Panc1 (cell line): ENCODE data around the gene BTK. TPM values are rescaled to one million over a fixed set of nuclear protein-coding genes. Genes with fewer than 3 reads are reported as not detected.

Experiments
- ATAC-seq: fragments of 200-7000 bp; cut with Tn5 transposase; 2 replicates; pipeline ENCODE4 v1.9.1; 2020; ENCODE audit warnings: mild to moderate bottlenecking, moderate library complexity
- BruUV-seq: library from RNA; stranded (reverse); fragments of 400-500 nt; replicated peaks from 2 replicates; lab custom pipeline; 2021; lab: Mats Ljungman, UMichigan
- CTCF ChIA-PET: fragments of 300-600 bp; sonication (Branson Sonifier 250); formaldehyde crosslinking; loops from one replicate; lab custom pipeline; 2022; ENCODE audit warnings: antibody characterized with exemption; lab: Charles Lee
- POLR2A ChIA-PET: fragments of 300-600 bp; sonication (Branson Sonifier 250); formaldehyde crosslinking; loops from one replicate; lab custom pipeline; 2022; ENCODE audit warnings: antibody characterized with exemption; lab: Charles Lee
- DNase-seq: peaks from one replicate; pipeline ENCODE4 v3.0.0-alpha.2; 2010; ENCODE audit warnings: low read depth, low spot score
- H3K27ac ChIP-seq: 2 replicates; pipeline ENCODE4 v1.5.1; 2011; ENCODE audit warnings: mild to moderate bottlenecking, low read length, inconsistent platforms
- H3K27me3 ChIP-seq: fragments of 200-500 bp; sonication (Bioruptor generic); 2 replicates; pipeline ENCODE4 v1.6.0; 2014; ENCODE audit warnings: low read length, inconsistent platforms; ENCODE audit not compliant: control insufficient read depth, insufficient read depth
- H3K36me3 ChIP-seq: fragments of 200-500 bp; sonication (Bioruptor generic); 2 replicates; pipeline ENCODE4 v1.5.1; 2014; ENCODE audit warnings: inconsistent platforms, mild to moderate bottlenecking, low read length, moderate library complexity; ENCODE audit not compliant: control insufficient read depth, insufficient read depth
- H3K4me1 ChIP-seq: 2 replicates; pipeline ENCODE4 v1.5.1; 2011; ENCODE audit warnings: inconsistent platforms, mild to moderate bottlenecking, low read length, moderate library complexity; ENCODE audit not compliant: control insufficient read depth, insufficient read depth
- H3K4me3 ChIP-seq, 2 experiments: 2 replicates each; pipeline ENCODE4 v1.5.1; 2011 to 2012; ENCODE audit warnings: low read depth in 2 of 2, low read length in 2 of 2, mild to moderate bottlenecking in 2 of 2, inconsistent platforms in 1 of 2, moderate library complexity in 1 of 2
- H3K9me3 ChIP-seq: fragments of 200-500 bp; sonication (Bioruptor generic); 2 replicates; pipeline ENCODE4 v1.5.1; 2014; ENCODE audit warnings: low read depth, mild to moderate bottlenecking, inconsistent platforms, low read length, moderate library complexity; ENCODE audit not compliant: control insufficient read depth, insufficient read depth
- CTCF ChIP-seq: fragments of 450-650 bp; IDR thresholded peaks from 2 replicates; pipeline ENCODE4 v1.5.1; 2017; ENCODE audit warnings: mild to moderate bottlenecking
- POLR2AphosphoS5 ChIP-seq: IDR thresholded peaks from 2 replicates; pipeline ENCODE4 v1.6.1; 2012; ENCODE audit warnings: mild to moderate bottlenecking, low read depth, low read length, moderate library complexity
- SIN3A ChIP-seq: IDR thresholded peaks from 2 replicates; pipeline ENCODE4 v1.6.1; 2012; ENCODE audit warnings: low read depth, mild to moderate bottlenecking, low read length, moderate library complexity, borderline replicate concordance; ENCODE audit not compliant: insufficient read depth
- TCF7L2 ChIP-seq: IDR thresholded peaks from 2 replicates; pipeline ENCODE4 v1.6.1; 2011; ENCODE audit warnings: mild to moderate bottlenecking, low read depth, low read length, inconsistent platforms
- in situ Hi-C: cut with HindIII; loops from 2 replicates; pipeline ENCODE4 v1.10.0; 2016; ENCODE audit warnings: low sequenced_read_pairs, low pct_unique_long_range_greater_than_20kb
- intact Hi-C: fragments of 100-400 bp; cut with micrococcal nuclease; formaldehyde crosslinking; loops from one replicate; pipeline ENCODE4 v1.10.0; 2022; ENCODE audit not compliant: unreplicated experiment
- total RNA-seq: library from RNA; stranded (reverse); gene quantifications from one replicate; pipeline ENCODE4 v1.2.1, GENCODE V29; 2021; ENCODE audit not compliant: unreplicated experiment
- TF ChIP-seq, protein P1 (sequence below), 2 experiments: IDR thresholded peaks; 2 replicates each; pipeline ENCODE4 v1.6.1; 2011 to 2012; ENCODE audit warnings: low read depth in 2 of 2, control low read depth in 1 of 2, low read length in 1 of 2, mild to moderate bottlenecking in 1 of 2, moderate library complexity in 1 of 2; ENCODE audit not compliant: insufficient read depth in 1 of 2

Gene BTK
- total RNA-seq, 1 experiment from 2014 or later: not detected

- ATAC-seq: peak; percentile 67
- Histone ChIP-seq H3K27me3 (no peaks in the 10 kb centered on the region), H3K4me1 (peaks cover 16% of the 10 kb centered on the region), H3K36me3 (peaks cover 12% of the 10 kb centered on the region), H3K9me3 (no peaks in the 10 kb centered on the region), H3K4me3 (no peak overlapping the region), H3K27ac (peak overlapping the region; percentile 77)
- POLR2A ChIA-PET: no interaction called here
- TF ChIP-seq CTCF (peak; percentile 82), TCF7L2 (no peak), POLR2AphosphoS5 (peak; percentile 55; the same call in 1 of the 2 replicates), SIN3A (no peak)
- TF ChIP-seq, protein P1, sequence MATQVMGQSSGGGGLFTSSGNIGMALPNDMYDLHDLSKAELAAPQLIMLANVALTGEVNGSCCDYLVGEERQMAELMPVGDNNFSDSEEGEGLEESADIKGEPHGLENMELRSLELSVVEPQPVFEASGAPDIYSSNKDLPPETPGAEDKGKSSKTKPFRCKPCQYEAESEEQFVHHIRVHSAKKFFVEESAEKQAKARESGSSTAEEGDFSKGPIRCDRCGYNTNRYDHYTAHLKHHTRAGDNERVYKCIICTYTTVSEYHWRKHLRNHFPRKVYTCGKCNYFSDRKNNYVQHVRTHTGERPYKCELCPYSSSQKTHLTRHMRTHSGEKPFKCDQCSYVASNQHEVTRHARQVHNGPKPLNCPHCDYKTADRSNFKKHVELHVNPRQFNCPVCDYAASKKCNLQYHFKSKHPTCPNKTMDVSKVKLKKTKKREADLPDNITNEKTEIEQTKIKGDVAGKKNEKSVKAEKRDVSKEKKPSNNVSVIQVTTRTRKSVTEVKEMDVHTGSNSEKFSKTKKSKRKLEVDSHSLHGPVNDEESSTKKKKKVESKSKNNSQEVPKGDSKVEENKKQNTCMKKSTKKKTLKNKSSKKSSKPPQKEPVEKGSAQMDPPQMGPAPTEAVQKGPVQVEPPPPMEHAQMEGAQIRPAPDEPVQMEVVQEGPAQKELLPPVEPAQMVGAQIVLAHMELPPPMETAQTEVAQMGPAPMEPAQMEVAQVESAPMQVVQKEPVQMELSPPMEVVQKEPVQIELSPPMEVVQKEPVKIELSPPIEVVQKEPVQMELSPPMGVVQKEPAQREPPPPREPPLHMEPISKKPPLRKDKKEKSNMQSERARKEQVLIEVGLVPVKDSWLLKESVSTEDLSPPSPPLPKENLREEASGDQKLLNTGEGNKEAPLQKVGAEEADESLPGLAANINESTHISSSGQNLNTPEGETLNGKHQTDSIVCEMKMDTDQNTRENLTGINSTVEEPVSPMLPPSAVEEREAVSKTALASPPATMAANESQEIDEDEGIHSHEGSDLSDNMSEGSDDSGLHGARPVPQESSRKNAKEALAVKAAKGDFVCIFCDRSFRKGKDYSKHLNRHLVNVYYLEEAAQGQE (IDR thresholded peaks at IDR 0.05; ENCODE audit: insufficient read depth in 1 of 2, low read depth in 2 of 2, low read length in 1 of 2): no peak
- no TSS peak for BruUV-seq
- in situ Hi-C loops: no loop called here
- DNase-seq: peak; percentile 64
- intact Hi-C loops: loop anchor here (1.0 to 10.0 kb wide), 2 partner anchors 179 to 384 kb away; no protein-coding TSS in a partner anchor
- CTCF ChIA-PET: no interaction called here
These were observed 29.5 kb upstream of the BTK start for GRCh38 chrX:101415180-101416145.

DNA sequence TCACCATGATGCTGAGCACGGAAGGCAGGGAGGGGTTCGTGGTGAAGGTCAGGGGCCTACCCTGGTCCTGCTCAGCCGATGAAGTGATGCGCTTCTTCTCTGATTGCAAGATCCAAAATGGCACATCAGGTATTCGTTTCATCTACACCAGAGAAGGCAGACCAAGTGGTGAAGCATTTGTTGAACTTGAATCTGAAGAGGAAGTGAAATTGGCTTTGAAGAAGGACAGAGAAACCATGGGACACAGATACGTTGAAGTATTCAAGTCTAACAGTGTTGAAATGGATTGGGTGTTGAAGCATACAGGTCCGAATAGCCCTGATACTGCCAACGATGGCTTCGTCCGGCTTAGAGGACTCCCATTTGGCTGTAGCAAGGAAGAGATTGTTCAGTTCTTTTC is 26.0 kb upstream of the BTK start:
- intact Hi-C loops (loop anchor here (10.0 kb wide), 1 partner anchor 183 kb away; no protein-coding TSS in a partner anchor), in situ Hi-C loops (no loop called here)
- ChIA-PET POLR2A (no interaction called here), CTCF (no interaction called here)
- Histone ChIP-seq H3K4me3 (no peak overlapping the region), H3K27ac (no peak overlapping the region), H3K27me3 (no peaks in the 10 kb centered on the region), H3K36me3 (peaks cover 12% of the 10 kb centered on the region), H3K4me1 (peaks cover 12% of the 10 kb centered on the region; the same call in 1 of the 2 replicates), H3K9me3 (no peaks in the 10 kb centered on the region)
- DNase-seq (no peak), ATAC-seq (no peak)
- no TSS peak for BruUV-seq
- TF ChIP-seq CTCF: no peak
- no peak for TF ChIP-seq POLR2AphosphoS5
- no peak for TF ChIP-seq TCF7L2
- TF ChIP-seq, protein P1 (IDR thresholded peaks at IDR 0.05; ENCODE audit: insufficient read depth in 1 of 2, low read depth in 2 of 2, low read length in 1 of 2): no peak
- TF ChIP-seq SIN3A: no peak
